Fibroblast of the aortic adventitia (primary cell): ENCODE results near the gene FIGNL2. TPM values are rescaled to one million over a fixed set of nuclear protein-coding genes. Genes with fewer than 3 reads are reported as not detected.
"Not testable (repeated sequence)": the region's sequence is repeated elsewhere in the genome, so short reads cannot be mapped to it uniquely, and the experiment has no call there.

Source experiments
- DNase-seq: peaks from one replicate; pipeline ENCODE4 v3.0.0-alpha.2; 2010; ENCODE audit warnings: low read depth
- H3K4me3 ChIP-seq: 2 replicates; pipeline ENCODE4 v1.5.1; 2011; ENCODE audit warnings: low read depth, mild to moderate bottlenecking, control low read depth, low read length, moderate library complexity
- total RNA-seq: library from RNA; depleted of rRNA; stranded (reverse); fragments of >200 nt; gene quantifications from 2 replicates; pipeline ENCODE4 v1.2.3, GENCODE V29; 2012; ENCODE audit warnings: low replicate concordance
- TF ChIP-seq, protein P1 (sequence below): IDR thresholded peaks from 2 replicates; pipeline ENCODE4 v1.5.1; 2011; ENCODE audit warnings: mild to moderate bottlenecking, low read length, control low read depth, inconsistent platforms; ENCODE audit not compliant: insufficient read depth

Gene FIGNL2
- total RNA-seq, 1 donor, result 0.18 TPM

DNA sequence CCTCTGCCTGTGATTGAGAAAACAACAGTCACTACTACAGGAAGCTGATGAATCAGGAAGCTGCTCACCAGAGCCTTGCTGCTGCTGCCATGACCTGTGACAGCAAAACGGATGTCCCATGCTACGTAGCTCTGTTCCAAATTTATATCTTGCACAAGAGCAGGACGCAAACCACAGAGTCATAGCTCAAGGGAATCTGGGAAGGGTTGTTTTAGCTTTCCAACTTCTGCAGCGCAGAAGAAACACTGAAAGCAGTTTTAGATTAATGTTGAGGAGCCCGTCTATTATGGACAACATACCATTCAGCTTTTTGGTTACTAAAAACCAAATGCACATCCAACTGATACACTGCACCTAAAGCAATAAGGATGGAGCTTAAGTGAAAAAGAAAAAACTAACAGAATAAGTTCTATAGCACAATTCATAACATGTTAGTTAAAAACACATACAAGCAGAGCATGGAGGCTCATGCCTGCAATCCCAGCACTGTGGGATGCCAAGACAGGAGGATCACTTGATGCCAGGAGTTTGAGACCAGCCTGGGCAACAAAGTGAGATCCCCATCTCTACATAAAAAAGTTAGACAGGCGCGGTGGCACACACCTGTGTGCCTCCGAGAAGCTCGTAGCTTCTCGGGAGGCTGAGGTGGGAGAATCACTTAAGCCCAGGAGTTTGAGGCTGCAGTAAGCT is 37.6 kb upstream of the FIGNL2 start:
- TF ChIP-seq, protein P1, sequence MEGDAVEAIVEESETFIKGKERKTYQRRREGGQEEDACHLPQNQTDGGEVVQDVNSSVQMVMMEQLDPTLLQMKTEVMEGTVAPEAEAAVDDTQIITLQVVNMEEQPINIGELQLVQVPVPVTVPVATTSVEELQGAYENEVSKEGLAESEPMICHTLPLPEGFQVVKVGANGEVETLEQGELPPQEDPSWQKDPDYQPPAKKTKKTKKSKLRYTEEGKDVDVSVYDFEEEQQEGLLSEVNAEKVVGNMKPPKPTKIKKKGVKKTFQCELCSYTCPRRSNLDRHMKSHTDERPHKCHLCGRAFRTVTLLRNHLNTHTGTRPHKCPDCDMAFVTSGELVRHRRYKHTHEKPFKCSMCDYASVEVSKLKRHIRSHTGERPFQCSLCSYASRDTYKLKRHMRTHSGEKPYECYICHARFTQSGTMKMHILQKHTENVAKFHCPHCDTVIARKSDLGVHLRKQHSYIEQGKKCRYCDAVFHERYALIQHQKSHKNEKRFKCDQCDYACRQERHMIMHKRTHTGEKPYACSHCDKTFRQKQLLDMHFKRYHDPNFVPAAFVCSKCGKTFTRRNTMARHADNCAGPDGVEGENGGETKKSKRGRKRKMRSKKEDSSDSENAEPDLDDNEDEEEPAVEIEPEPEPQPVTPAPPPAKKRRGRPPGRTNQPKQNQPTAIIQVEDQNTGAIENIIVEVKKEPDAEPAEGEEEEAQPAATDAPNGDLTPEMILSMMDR, result no peak
- peak; percentile 94 for DNase-seq
- H3K4me3 ChIP-seq, result no peak overlapping the region

GRCh38 chr12:51885294-51886020 is 36.9 kb upstream of the FIGNL2 start:
- not testable (repeated sequence) for H3K4me3 ChIP-seq, DNase-seq

DNA sequence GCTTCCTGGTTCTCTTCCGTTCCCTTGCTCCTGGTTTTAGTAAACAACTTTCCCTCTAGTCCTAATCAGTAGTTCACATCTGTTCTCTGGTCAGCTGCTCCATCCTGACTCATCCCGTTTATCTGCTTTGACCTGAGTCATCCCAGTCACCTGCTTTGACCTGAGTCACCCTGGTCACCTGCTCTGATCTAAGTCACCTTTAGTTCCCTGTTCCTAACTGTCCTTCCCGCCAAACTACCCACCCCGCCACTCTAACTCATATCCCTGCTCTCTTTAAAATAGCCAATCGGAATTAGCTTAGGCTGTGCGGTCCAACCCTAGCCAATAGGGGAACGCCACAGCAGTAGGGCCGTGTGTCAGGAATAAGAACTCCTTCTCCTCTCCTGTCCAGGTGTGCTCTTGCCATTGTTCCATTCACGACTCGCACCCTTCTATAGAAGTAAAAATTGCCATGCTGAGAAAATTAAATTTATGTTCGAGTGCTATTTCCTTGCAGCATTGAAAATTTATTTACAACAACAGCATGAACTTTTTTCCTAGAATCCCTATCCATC is 36.2 kb upstream of the FIGNL2 start:
- no peak for DNase-seq
- no peak overlapping the region for H3K4me3 ChIP-seq

DNA sequence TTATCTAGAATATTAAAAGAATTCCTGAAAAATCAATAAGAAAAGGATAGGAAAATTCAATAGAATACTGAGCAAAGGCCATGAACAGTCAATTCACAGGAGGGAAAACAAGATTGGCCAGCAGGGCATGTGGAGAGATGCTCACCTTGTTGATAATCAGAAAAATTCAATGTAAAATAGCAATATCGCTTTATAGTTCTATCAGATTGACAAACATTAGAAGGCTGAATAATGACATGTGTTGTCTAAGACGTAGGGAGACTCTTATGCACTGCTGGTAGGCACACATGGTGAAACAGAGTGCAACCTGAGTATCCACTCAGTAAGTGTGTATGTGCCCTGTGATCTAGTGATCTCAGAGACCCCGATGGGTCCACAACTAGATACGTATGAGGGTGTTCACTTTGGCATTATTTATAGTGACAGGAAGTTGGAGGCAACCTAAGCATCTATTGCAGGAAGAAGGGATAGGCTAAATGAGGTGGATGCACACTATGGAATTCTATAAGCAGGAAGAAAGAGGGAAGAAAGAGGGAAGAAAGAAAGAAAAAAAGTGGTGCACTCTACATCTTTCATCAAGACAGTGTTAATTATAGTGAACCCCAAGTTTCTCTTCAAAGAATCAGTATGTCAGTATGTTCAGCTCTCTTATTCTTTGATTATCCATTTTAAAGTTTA is 35.6 kb upstream of the FIGNL2 start:
- no peak for DNase-seq
- H3K4me3 ChIP-seq, result no peak overlapping the region
- TF ChIP-seq, protein P1, result no peak

More for the DNA sequence above, 36.2 kb upstream of the FIGNL2 start:
- TF ChIP-seq, protein P1, result no peak

DNA sequence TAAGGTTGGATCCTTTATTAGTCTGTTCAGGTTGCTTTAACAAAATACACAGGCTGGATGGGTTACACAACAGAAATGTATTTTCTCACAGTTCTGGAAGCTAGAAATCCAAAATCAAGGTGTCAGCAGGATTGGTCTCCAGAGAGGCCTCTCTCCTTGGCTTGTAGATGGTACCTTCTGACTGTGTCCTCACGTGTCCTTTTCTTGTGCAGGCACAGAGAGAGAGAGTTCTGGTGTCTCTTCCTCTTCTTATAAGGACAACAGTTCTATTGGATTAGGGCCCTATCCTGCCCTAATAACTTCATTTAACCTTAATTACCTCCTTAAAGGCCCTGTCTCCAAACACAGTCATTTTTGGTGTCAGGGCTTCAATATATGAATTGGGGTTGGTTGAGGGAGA is 34.8 kb upstream of the FIGNL2 start:
- no peak for DNase-seq
- TF ChIP-seq, protein P1, result no peak

GRCh38 chr12:51879102-51879501 is 30.6 kb upstream of the FIGNL2 start:
- TF ChIP-seq, protein P1, result no peak
- no peak overlapping the region for H3K4me3 ChIP-seq
- no peak for DNase-seq

More for the DNA sequence above, 34.8 kb upstream of the FIGNL2 start:
- H3K4me3 ChIP-seq, result no peak overlapping the region

- TF ChIP-seq, protein P1, result no peak
- no peak overlapping the region for H3K4me3 ChIP-seq
- DNase-seq, result no peak
Observed at GRCh38 chr12:51874486-51874885, 26.0 kb upstream of the FIGNL2 start.
